Stimulated activated CD4-positive, alpha-beta T cell treated with anti-CD3 and anti-CD28 coated beads, Interleukin-4, amount 100 ng/mL, for 1 hour (primary cell): ENCODE data around the gene ACADM.
"Not testable (repeated sequence)": the region's sequence is repeated elsewhere in the genome, so short reads cannot be mapped to it uniquely, and the experiment has no call there.

Experiments
- DNase-seq: peaks from one replicate; pipeline ENCODE4 v3.0.0-alpha.2; 2020

The ACADM gene

GRCh38 chr1:75724472-75725022 lies at the start of gene ACADM:
ACADM (plus strand) TSS chr1:75724709; CDS start chr1:75724788, 79 bp downstream.
- peak; percentile 88 for DNase-seq

- DNase-seq, result no peak
Measured at GRCh38 chr1:75677443-75677842, 47.1 kb upstream of the ACADM start.

DNA sequence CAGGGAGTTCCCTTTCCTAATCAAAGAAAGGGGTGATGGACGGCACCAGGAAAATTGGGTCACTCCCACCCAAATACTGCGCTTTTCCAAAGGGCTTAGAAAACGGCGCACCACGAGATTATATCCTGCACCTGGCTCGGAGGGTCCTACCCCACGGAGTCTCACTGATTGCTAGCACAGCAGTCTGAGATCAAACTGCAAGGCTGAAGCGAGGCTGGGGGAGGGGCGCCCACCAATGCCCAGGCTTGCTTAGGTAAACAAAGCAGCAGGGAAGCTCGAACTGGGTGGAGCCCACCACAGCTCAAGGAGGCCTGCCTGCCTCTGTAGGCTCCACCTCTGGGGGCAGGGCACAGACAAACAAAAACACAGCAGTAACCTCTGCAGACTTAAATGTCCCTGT lies 46.5 kb upstream of the ACADM start:
- DNase-seq, result not testable (repeated sequence)

DNA sequence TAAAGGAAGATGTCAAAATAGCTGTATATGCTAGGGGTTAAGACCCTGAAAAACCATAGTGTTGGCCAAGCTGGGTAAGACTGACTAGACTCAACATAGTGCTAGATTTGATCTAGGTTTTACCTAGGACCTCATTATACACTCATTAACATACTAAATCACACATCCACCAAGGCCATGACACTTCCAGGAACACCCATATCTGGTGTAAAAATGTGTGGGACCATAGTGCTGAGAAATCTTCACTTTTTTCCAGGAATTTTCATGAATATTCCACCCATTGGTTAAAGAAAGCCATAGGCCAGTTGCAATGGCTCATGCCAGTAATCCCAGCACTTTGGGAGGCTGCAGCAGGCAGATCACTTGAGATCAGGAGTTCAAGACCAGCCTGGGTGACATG lies 34.0 kb upstream of the ACADM start:
- no peak for DNase-seq

DNA sequence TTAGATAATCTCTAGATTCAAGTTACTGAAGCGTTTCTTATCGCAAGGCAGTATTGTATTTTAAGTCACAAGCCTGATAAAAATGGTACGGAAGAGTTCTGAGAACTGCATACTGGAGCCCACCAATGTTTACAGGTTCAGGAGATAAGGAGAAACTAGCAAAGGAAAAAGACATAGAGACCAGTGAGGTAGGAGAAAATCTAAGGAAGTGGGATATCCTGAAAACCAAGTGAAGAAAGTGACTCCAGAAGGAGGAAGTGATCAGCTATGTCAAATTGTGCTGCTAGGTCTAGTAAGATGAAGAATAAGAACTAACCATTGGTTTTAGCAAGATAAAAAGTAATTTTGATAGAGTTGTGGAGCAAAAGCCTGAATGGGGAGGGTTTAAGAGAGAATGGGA lies 31.0 kb upstream of the ACADM start:
- no peak for DNase-seq

- no peak for DNase-seq
Measured at GRCh38 chr1:75696000-75696399, 28.5 kb upstream of the ACADM start.

- no peak for DNase-seq
Measured at GRCh38 chr1:75707191-75707590, 17.3 kb upstream of the ACADM start.

DNA sequence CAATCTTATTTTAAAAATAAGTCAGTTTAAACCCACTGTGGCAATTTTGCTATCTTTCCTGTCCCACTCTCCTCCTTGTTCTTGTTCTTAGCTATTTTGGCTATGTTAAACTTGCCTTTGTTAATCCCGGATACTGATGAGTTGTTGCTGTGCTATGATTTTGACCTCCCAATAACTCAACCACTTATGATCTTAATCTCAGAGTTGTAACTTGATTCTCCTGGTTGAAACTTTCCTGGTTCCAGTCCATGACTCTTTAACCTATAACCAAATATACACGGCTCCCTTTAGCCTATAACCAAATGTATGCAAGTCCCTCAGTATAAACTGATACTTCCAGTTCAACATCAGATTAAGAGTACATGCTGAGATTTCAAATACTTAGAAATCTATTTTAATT lies 15.6 kb upstream of the ACADM start:
- no peak for DNase-seq

DNA sequence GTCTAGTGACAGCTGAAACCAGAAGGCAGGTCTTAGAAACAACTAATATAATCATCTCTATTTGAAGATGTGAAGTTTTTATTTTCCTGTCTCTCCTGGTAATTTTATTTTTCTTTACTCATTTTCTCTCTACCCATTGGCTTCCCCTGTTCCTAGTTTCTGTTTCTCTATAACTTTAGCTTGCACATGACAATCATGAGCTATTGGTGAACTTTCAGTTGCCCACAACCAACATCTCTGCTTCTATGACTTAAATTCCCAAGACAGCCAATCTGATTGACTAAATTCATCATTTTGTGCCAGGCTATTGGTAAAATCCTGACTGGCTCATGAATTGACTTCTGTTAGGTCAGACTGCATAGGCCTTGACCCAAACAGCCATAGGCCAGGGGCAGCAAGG lies 13.7 kb upstream of the ACADM start:
- DNase-seq, result no peak

- no peak for DNase-seq
Measured at GRCh38 chr1:75711846-75712245, 12.7 kb upstream of the ACADM start.

DNA sequence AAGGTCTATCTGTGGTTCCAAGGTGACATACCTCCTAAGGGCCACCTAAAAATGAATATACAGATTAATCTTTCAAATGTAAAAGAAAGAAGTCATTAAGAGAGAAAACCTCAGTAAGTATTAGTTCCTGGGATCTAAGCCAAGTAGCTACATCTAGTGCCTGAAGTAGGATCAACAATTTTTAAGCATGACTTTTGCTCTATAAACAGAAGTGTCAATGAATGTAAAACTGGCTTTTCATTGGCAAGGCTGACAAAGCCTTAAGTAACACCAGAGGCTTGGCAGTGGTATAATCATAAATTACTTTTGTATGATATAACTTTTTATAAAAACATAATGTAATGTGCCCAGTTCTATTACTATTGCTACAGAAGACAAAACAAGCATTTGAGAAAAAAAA lies 12.2 kb upstream of the ACADM start:
- no peak for DNase-seq

DNA sequence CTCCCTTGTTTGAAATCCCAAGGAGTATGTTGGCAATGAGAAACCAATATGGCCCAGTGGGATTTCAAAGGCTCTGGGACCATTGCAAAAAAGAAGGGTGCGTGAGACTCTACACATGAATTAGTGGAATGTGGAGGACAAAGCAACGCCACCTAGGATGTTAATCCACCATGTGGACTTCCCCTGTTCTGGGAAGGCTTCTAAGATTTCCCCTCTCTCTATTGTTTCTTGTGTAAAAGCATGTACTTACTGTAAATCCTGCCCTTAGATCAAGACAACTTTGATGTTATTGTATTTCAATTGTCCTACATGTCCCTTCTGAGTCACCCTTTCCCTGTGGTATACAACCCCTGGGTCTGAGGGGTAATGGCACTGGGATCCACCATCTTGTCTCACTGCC lies 4.7 kb upstream of the ACADM start:
- DNase-seq, result no peak

DNA sequence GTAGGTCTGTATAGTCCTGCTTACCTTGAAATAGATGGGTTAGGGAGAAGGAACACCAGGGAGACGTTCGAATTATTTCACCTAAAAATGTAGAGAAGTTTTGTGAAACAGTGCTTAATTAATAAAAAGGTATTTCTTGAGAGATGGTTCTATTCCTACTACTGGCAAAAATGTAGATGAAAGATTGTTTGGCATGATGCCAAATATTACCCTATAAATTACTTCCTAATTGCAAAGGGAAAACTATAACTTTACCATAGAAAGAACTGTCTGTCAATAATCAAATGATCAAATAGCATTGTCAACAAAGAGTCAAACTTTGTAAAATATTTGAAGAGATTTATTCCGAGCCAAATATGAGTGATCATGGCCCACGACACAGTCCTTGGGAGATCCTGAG lies 4.2 kb upstream of the ACADM start:
- no peak for DNase-seq

GRCh38 chr1:75720820-75721219 lies 3.7 kb upstream of the ACADM start:
- DNase-seq, result no peak

GRCh38 chr1:75722246-75722645 lies 2.3 kb upstream of the ACADM start:
- DNase-seq, result not testable (repeated sequence)

DNA sequence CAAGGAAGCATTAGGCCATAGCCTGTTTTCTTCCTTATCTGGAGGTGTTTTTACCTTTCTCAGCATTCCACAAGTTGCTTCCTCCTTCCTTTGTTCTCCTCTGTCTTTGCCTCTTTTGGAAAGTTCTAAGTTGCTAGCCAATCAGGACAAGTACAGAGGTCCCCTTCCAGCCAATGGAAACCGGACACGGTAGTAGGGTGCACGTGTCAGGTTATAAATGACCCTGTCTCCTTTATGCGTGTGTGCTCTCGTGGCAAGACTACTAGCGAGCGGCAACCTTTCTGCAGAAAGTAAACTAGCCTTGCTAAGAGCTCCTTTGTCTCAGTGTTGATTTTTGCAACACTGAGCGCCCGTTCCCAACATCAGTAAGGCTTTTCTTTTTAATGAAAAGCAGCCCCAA lies 1.5 kb upstream of the ACADM start:
- no peak for DNase-seq

DNA sequence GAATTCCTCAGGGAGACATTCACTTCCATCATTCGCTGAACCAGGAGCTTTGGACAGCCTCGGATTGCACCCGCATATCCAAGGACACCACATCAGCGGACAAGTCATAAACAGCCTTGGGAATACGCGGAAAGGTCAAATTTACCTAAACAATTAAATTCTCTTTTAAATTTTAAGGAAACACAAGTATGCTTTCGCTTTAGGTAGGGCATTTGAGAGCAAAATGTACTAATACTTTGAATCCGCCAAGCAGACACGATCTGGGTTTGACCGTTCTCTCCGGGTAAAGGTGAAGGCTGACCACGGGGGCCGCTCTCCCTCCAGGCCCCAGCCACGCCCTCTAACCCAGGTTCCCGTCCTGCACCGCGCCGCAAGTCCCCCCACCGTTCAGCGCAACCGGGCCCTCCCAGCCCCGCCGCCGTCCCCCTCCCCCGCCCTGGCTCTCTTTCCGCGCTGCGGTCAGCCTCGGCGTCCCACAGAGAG lies 479 bp upstream of the ACADM start:
- peak; percentile 72 for DNase-seq

GRCh38 chr1:75725266-75725665 lies 757 bp downstream of the ACADM start:
- no peak for DNase-seq

GRCh38 chr1:75725861-75726361 lies 1.4 kb downstream of the ACADM start:
- no peak for DNase-seq

DNA sequence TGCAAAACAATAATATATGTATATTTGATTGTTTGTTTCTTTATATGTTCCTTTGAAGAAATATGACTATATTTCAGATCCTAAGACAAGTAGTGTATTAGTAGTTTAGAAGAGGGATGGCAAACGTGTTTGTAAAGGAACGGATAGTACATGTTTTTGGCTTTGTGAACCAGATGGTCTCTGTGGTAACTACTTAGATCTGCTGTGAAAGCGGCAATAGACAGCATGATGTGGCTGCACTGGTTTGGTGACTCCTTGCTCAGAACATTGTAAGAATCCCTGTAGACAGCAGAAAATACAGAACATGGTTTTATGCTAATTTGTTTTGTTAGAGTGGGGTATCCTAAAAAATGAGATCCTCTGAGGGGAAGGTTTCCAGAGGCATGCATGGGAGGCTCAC lies 3.1 kb downstream of the ACADM start:
- DNase-seq, result no peak

DNA sequence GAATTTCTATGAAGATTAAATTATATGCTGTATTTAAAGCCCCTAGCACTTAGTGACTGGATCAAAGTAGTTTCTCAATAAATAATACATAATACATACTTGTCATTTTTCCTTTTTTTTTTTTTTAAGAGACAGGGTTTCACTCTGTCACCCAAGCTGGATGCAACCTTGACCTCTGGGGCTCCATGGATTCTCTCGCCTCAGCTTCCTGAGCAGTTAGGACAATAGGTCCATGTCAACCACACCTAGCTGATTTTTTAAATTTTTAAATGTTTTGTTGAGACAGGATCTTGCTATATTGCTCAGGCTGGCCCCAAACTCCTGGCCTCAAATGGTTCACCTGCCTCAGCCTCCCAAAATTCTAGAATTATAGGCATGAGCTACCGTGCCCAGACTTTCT lies 5.9 kb downstream of the ACADM start:
- no peak for DNase-seq

- no peak for DNase-seq
Measured at GRCh38 chr1:75731881-75732280, 7.4 kb downstream of the ACADM start.

DNA sequence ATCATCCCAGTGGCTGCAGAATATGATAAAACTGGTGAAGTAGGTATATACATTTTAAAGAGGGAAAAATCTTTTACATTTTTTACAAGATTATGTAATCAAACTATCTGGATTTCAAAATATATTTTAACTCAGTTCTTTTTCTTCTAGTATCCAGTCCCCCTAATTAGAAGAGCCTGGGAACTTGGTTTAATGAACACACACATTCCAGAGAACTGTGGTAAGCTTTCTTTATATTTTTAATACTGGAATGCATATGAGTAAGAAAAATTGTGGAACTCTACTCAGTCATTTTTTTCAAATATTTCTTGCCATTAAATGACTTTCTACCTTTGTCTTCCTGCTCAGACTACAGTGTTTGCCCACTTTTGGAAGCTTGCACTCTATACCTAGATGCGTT lies 8.2 kb downstream of the ACADM start:
- DNase-seq, result no peak

- DNase-seq, result no peak
Measured at GRCh38 chr1:75733661-75734060, 9.2 kb downstream of the ACADM start.

GRCh38 chr1:75736016-75736415 lies 11.5 kb downstream of the ACADM start:
- no peak for DNase-seq
